Activated CD4-positive, alpha-beta T cell treated with anti-CD3 and anti-CD28 coated beads, Interleukin-2, amount 50 U/mL, for 16 hours (primary cell): ENCODE measurements around the gene CRACDL.

Experiments
- DNase-seq: peaks from one replicate; pipeline ENCODE4 v3.0.0-alpha.2; 2020

Gene CRACDL, protein sequence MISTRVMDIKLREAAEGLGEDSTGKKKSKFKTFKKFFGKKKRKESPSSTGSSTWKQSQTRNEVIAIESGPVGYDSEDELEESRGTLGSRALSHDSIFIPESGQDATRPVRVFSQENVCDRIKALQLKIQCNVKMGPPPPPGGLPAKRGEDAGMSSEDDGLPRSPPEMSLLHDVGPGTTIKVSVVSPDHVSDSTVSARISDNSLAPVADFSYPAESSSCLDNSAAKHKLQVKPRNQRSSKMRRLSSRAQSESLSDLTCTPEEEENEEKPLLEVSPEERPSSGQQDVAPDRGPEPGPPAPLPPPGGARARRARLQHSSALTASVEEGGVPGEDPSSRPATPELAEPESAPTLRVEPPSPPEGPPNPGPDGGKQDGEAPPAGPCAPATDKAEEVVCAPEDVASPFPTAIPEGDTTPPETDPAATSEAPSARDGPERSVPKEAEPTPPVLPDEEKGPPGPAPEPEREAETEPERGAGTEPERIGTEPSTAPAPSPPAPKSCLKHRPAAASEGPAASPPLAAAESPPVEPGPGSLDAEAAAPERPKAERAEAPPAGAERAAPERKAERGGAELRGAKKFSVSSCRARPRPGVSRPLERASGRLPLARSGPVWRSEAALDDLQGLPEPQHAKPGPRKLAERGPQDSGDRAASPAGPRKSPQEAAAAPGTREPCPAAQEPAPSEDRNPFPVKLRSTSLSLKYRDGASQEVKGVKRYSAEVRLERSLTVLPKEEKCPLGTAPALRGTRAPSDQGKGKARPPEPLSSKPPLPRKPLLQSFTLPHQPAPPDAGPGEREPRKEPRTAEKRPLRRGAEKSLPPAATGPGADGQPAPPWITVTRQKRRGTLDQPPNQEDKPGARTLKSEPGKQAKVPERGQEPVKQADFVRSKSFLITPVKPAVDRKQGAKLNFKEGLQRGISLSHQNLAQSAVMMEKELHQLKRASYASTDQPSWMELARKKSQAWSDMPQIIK

DNA sequence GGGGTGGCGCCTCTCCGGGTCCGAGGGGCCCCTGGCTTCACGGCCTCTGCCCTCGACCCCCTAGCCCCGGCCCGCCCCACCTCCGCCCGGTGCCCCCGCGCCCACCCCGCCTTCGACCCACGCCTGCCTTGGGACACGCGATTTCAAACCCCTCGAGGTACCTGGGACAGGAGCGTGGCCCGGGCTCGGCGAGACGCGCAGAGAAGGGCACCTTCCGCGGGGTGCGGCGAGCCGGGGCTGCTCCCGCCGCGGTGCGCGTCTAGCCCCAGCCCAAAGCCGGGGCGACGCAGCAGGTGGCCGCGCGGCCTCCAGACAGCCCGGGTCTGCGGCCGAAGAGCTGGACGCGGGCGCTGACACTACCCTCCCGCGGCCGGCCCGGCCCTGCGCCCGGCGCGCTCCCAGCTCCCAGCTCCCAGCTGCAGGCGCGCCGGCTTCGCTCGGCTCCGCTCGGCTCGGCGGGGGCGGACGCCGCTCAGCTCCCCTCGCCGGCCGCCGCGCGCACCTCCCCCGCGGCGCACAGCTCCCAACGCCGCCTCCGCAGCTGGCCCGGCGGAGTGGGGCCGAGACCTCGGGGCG, at the start of gene CRACDL:
TSS of gene CRACDL (minus strand) at position 449 of the 576 bp plus-strand sequence. CDS start 89,425 bp downstream, outside the sequence.
- DNase-seq: no peak

DNA sequence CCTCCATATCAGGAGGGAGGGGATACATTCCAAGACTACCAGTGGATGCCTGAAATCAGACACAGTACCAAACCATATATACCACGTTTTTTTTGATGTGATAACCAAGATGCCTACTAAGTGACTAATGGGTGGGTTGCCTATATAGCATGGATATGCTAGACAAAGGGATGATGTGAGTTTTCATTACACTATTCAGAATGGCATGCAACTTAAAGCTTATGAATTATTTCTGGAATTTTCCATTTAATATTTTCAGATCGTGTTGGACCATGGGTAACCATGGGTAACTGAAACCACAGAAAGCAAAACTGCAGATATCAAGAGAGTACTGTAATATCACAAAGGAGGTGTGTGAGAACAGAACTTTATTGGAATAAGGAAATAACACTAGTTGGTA, 39.6 kb upstream of the CRACDL start:
- no peak for DNase-seq

DNA sequence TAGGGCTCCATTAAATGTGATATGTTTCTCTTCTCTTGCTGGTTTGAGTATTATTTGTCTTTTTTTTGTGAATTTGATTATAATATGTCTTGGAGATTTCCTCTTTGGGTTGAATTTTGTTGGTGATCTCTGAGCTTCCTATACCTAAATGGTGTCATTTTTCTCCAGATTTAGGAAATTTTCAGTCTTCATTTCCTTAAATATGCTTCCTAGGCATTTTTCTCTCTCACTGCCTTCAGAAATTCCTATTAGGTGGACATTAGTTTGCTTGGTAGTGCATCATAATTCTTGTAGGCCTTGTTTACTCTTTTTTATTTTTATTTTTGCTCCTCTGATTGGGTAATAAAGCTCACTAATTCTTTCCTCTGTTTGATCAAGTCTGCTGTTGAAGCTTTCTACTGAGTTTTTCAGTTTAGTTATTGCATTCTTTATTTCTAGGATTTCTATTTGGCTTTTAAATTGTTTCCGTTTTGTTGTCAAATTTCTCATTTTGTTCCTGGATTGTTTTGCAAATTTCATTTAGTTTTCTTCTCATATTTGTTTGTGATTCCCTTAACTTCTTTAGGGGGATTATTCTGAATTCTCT, 36.6 kb upstream of the CRACDL start:
- DNase-seq: no peak

DNA sequence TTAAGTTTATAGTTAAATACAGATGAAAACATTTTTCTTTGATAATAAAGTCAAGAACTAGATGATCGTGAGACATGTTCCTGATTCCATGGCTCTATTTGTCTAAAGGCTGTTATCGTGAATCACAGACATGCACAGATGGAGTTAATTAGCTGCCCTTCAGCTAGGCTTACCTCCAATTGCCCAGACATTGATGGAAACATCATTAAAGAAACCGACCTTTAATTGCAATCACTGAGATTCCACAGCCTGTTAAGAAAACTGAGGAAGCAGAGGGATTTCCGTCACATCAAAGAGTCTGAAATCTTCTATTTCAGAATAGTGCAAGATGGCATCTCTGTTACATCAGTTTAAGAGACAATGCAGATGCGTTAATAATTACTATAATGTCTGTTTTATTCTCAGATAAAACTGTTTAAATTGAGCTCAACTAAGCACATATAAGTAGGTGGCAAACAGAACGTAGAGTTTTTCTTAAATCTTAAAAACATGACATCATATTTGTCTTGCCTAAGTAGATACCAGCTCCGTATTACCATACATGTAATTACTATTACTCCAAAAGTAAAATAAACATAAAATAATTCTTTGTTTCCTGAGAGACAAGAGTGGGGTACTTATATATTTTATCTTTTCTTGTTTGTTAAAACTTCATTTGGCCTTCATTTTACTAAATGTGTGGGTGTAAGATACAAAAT, 23.9 kb upstream of the CRACDL start:
- DNase-seq: no peak

DNA sequence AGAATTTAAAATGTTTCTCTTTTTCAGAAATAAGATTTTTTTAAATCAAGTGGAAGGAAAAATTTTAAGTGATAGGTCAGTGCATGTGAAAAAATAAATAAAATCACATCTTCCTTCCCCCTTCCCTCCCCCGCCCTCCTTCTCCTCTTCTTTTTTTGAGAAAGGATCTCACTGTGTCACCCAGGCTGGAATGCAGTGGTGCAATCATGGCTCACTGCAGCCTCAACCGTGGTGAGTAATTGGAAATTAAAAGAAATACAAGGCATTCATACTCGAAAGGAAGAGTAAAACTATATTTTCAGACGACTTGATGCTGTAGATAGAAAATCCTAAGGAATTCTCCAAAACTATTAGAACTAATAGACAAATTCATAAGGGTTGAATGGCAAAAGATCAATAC, 16.9 kb upstream of the CRACDL start:
- no peak for DNase-seq

DNA sequence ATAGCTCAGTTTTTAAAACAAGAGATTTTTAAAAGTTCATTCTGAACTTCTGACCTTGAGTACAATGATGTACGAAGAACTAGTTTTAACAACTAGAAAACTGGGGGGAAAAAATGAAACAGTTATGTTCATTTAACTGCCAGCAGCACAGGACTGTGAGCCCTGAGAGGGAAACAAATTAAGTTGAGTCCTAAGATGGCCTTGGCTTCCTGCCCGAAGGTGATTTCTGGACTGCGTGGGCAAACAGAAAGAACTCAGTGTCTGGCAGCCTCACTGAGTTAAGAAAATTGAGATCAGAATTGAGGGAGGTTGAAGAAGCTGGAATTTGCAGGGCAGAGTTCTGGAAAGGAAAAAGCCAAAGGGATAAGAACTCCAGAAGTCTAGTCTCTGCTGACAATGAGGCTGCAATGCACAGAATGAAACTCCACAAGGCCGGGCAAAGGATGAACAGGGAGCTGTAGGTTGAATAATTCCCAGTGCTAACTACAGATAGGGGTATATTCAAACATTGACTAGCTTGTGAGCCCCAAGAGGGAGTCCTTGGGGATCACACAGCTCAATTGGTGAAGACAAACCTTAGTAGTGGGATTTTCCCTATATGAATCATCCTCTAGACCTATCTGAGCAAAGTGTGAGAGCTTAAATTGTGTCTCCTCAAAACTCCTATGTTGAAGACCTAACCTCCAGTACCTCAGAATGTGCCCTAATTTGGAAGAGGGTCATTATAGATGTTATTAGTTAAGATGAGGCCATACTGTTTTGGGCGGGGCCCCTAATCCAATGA, 13.1 kb upstream of the CRACDL start:
- DNase-seq: no peak

DNA sequence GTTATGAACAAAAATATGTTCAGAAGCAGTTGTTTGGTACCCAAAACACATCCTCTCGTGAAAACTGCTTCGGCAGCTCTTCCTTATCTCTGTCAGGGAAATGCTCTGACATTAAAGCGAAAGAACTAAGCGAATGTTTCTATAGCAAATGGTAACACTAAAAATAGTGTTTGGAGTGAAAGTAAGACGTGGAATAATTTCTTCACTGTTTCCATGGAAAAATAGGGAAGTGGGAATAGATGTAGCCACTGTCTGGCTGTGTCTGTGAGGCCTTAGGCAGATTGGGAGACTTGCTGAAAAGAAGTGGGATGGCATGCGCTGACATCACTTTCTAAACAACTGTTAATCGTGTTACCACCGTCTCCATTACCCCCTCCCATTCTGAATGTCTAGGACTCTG, 11.5 kb upstream of the CRACDL start:
- no peak for DNase-seq

DNA sequence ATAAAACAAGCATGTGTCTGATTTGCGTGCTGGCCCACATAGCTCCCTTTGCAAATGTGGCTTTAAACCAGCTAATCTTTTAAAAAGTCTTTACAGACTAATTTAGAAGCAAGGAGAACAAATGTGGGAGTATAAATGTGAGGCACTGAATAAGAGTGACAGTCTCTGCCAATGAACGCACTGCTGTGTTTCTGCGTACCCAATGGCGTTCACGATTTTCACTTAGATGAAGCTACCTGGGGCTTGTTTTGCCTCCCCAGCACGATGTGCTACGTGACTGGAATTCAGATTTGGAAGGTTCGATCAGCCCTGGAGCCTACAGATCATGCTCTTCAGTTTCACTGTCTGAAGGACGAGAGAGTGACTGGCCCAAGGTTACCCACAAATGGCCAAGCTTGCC, 10.8 kb upstream of the CRACDL start:
- DNase-seq: no peak

DNA sequence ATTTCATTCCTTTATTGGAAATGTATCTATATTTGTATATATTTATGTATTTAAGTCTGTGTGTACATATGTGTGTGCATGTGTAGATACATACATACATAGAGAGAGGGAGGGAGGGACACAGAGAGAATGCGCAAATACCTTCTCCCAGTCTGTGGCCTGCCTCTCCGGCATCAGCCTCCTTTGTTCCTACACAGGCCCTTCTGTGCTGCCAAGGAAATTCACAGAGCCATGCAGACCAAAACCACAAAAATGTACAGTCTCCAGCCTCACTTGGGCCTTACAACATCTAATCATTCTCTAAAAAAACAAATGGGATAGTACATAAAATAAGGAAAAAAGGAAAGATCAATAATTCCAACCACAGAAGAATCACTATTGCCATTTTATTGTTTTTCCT, 8.8 kb upstream of the CRACDL start:
- no peak for DNase-seq

DNA sequence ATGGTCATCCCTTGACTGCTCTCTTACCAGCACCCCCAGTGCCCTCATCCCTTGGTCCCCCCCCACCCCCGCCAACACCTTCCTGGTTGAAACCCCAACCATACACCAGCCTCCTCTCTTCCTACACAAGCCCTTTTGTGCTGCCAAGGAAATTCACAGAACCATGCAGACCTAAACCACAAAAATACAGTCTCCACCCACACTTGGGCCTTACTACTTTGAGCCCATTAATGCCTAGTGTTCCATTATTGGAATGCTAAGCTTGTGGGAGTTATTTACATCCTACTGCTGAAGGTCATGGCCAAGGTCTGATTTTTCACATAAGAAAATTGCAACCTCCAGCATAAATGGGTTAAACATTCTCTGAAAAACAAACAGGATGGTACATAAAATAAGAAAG, 4.1 kb upstream of the CRACDL start:
- DNase-seq: no peak

DNA sequence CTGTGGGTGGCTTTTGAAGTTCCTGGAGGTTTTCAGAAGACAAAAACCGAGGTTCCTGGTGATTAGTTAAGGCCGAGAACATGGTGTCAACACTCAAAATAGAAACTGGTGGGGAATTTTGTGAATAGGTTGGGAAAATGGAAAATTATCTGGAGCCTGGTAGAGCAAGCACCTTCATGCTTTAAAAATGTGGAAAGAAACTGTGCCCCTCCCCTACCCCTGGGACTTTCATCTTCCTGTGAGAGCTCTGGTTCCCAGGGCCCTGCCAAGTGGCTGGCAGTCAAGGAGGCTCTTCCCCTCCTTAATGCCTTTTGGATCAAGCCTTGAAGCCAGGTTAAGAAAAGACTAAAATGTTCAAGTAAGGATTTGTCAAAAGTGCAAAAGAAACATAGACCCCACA, 1.9 kb upstream of the CRACDL start:
- no peak for DNase-seq

DNA sequence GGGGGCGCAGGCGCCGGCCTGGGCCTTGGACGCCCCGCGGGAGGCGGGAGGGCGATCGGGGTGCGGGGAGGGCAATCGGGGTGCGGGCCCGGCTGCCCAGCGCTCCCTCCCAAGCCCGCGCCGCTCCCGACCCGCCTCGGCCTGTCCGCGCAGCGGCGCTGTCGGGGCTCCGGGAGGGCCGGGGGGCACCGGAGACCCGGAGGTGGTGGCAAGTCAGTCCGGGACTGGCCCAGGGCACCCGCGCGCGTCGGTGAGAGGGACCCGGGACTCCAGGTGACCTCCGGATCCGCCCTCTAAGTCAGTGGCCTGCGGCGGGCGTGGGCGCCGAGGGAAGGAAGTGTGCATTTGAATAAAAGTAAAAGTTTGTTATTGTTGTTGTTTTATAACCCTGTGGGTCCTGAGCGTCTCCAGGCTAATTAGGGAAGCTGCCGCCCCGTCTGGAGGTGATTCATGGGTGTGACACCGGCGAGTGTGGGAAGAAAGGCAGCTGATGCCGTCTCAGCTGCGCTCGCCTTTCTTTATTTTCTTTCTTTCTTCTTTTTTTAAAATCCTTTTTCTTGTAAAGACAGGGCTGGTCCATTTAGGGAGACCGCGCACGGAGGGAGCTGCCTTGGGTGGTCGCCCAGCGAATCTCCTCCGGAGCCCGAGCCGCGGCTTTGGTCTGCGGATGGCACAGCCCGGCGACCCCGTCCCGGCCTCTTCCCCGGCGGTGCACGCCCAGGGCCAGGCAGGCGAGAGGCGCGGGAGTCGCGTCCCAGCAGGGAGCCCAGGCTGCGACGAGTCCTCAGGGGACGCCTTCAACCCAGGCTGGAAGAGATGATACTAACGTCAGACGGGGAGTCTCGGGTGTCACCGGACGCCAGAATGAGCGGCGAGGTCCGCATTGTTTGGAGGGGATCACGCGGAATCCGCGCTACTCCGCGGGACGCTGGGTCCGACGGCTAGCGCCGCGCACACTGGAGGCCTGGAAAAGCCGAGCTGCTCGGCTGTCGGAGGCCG, 627 bp upstream of the CRACDL start:
- DNase-seq: peak; percentile 5

DNA sequence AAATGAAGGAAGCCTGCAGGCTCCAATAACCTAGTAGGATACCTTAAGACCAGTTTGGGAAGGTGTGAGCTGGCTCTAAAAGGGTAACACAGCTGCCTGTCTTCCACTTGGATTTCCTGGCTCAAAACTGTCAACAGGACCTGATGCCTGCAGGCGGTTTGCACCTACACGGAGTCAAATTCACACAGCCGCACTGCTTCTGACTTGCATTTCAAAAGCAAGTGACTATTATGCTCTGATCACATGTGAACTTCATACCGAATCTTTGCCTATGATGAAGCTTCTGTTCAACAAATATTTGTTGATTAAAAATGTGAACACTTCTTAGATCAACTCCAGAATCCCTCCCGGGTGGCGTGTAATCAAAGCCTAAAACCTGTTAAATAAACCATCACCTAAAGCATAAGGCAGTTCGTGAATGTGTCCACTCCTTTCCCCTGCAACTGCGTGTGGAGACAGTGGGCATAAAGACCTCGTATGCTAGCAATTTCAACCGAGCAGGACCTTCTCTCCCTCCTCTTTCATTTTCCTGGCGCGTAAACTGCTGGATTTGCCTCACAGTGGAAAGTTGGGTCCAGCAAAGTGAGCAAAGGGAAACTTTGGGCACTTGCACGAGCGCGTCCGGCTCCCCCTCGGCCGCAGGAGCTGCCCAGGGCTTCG, 784 bp downstream of the CRACDL start:
- no peak for DNase-seq

DNA sequence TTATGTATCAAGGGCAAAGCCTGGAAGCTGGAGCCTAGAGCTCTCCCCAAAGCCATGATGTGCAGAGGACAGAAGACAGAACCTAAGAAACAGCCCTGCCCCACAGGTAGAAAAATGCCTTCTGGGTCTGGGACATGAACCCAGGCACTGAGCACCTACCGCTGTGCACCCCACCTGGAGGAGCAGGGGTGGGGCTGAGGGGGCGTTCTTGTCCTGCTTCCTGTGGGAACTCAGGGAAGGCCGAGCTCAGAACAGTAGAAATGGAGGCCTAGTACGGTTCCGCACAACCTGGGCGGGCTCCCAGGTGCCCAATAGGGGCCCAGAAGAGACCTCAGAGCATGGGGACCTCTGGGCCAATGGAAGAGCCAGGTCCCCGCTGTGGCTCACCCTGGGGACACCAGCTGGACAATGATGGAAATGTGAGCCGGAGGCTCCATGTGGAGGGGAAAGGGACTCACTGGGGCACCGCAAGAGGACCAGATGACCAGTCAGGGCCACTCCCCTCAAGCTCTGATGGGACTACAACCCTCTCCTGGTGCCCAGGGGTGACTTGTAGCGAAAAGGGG, 3.2 kb downstream of the CRACDL start:
- no peak for DNase-seq

DNA sequence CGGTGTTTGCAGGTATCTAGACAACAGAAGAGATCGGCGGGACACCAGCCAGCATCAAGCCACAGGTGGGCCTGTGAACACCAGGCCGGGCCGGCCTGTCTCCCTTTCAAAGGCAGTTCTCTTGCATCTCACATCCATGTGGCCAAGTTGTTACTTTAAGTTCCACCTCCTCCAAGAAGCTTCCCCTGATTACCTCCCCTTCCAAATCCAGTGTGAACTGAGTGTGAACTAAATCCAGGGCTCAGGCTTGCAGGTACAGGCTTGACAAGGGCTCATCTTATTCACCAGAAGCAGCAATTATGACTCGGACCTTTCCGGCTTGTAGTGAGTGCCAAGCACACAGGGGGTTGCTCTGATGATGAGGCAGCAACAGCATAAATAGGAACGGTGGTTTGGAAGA, 3.9 kb downstream of the CRACDL start:
- no peak for DNase-seq

DNA sequence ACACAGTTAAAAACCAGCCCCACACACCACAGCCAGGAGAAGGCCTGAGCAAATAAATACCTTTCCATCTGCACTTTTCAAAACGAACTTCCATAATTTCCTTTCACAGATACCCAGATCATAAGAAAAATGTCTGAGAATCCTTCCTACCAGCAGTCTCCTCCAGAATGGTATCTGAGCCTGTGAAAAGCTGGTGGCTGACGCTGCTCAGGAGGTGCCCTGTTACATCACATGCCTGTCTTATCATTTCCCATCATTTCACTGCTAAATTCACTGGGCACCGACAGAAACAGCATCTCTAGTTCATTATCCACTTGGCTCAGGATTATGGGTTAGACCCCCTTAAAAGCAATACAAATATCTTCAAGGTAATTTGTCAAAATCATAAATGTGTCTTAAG, 4.4 kb downstream of the CRACDL start:
- DNase-seq: no peak

DNA sequence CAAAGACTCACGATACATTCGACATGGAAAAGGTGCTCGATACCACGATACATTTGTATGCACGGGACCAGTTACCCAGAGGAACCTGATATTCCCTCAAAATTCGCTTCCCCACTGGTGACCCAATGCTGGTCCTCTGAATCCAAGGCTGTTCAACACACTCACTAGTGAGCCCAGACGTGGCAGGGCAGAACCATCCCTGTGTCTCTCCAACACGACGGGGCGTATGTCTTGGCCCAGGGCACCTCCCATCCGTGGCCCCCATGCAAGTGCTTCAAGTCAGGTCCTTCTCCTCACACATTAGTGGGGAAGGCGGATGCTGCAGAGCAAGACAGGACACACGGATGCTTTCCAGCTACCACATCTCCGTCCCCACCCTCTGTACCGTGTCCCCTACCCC, 6.1 kb downstream of the CRACDL start:
- DNase-seq: no peak

DNA sequence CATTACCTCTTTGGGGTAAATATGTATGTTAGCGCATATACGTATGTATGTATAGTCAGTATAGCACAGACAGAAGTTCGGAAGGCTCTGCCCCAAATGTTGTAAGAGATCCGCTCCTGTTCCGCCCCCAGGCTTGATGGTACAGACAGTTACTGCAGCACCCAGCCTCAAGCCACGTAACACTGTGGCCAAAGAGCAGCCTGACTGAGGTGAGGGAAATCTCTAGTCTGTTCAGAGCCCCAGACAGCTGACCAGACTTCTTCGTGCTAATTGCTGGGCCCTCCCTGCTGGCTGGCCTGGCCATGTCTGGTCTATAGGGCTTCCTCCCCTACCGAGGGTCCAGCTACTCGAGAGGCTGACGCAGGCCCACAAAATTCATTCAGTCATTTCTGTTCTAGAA, 7.8 kb downstream of the CRACDL start:
- DNase-seq: no peak

DNA sequence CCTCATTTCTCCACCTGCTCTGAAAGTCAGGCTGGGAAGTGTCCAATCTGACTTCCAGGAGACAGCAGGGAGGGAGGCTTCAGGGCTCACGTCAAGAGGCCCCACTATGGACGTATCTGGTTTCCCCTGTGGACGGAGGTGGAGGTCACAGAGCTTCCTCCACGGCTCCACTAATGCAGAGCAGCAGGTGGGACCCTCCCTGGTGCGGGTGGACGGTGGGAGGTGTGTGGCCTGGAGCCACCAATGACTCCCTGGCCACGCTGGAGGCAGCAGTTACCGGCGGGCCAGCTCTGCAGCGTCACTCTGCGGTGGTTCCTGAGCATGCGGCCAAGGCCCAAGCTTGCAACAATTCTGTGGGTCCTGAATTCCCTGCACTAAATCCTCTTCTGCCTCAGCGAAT, 9.0 kb downstream of the CRACDL start:
- DNase-seq: no peak

DNA sequence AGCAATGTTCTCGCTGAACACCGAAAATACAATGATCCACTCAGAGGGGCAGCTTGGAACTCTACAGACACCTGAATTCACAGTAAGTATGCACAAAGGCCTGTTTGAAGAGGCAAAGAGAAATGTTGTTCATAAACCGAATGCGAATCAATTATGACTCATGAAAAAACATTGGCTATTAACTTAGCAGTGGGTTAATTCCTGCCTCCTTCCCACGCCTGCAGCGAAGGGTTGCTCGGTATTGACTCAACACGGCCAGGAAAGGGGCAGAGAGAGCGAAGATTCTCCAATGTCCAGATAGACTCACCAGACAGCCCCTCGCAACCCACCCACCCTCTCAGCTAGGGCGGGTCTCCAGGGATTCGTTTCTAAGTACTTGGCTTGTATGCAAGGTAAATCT, 9.4 kb downstream of the CRACDL start:
- DNase-seq: no peak
